Glutamatergic neuron (in vitro differentiated cells): ENCODE measurements around the gene ABCA4. TPM values are rescaled to one million over a fixed set of nuclear protein-coding genes. Genes with fewer than 3 reads are reported as not detected.

Source experiments
- DNase-seq: peaks from one replicate; pipeline ENCODE4 v3.0.0; 2022
- H3K27ac Mint-ChIP-seq: one replicate; pipeline ENCODE4 v1.8.0; 2020; ENCODE audit warnings: mild to moderate bottlenecking, mixed read lengths, inconsistent platforms; ENCODE audit not compliant: unreplicated experiment
- H3K27me3 Mint-ChIP-seq: one replicate; pipeline ENCODE4 v1.8.0; 2020; ENCODE audit warnings: mild to moderate bottlenecking, moderate library complexity, mixed read lengths, inconsistent platforms; ENCODE audit not compliant: unreplicated experiment
- H3K36me3 Mint-ChIP-seq: one replicate; pipeline ENCODE4 v1.8.0; 2020; ENCODE audit warnings: mild to moderate bottlenecking, mixed read lengths, inconsistent platforms; ENCODE audit not compliant: unreplicated experiment
- H3K4me1 Mint-ChIP-seq: one replicate; pipeline ENCODE4 v1.8.0; 2020; ENCODE audit warnings: mild to moderate bottlenecking, low read depth, mixed read lengths, inconsistent platforms; ENCODE audit not compliant: unreplicated experiment
- H3K4me3 Mint-ChIP-seq: one replicate; pipeline ENCODE4 v1.8.0; 2020; ENCODE audit warnings: mild to moderate bottlenecking, mixed read lengths, inconsistent platforms; ENCODE audit not compliant: unreplicated experiment
- H3K9me3 Mint-ChIP-seq: one replicate; pipeline ENCODE4 v1.8.0; 2020; ENCODE audit warnings: mild to moderate bottlenecking, moderate library complexity, mixed read lengths, inconsistent platforms; ENCODE audit not compliant: unreplicated experiment
- CTCF ChIP-seq: fragments of 200-600 bp; sonication (generic); IDR thresholded peaks from one replicate; pipeline ENCODE4 v1.5.0; 2021; ENCODE audit not compliant: partially characterized antibody, unreplicated experiment
- total RNA-seq: library from RNA; stranded (reverse); fragmentation: NEBNext Ultra II Directional; extraction: Animal tissue kit (Norgen Biotek cat#: 25700); gene quantifications from one replicate; pipeline ENCODE4 v1.2.1, GENCODE V29; 2021; ENCODE audit not compliant: unreplicated experiment

Gene ABCA4
- total RNA-seq, 1 donor from 2014 or later = 0.61 TPM

- H3K36me3 Mint-ChIP-seq = no peaks in the 10 kb centered on the region
Observed at GRCh38 chr1:94087193-94087592, 33.8 kb downstream of the ABCA4 start.

GRCh38 chr1:94084547-94084946 is 36.4 kb downstream of the ABCA4 start:
- H3K9me3 Mint-ChIP-seq = no peaks in the 10 kb centered on the region
- H3K27me3 Mint-ChIP-seq = peaks cover 2% of the 10 kb centered on the region
- no peak for TF ChIP-seq CTCF
- no peak overlapping the region for H3K27ac Mint-ChIP-seq
- no peak for DNase-seq
- H3K4me3 Mint-ChIP-seq = no peak overlapping the region
- H3K36me3 Mint-ChIP-seq = no peaks in the 10 kb centered on the region
- H3K4me1 Mint-ChIP-seq = peaks cover 4% of the 10 kb centered on the region

More at GRCh38 chr1:94087193-94087592, 33.8 kb downstream of the ABCA4 start:
- DNase-seq = no peak
- no peak for TF ChIP-seq CTCF
- Mint-ChIP-seq H3K9me3 (no peaks in the 10 kb centered on the region), H3K4me1 (peaks cover 4% of the 10 kb centered on the region), H3K4me3 (no peak overlapping the region), H3K27ac (no peak overlapping the region), H3K27me3 (peaks cover 3% of the 10 kb centered on the region)

GRCh38 chr1:94084085-94084484 is 36.9 kb downstream of the ABCA4 start:
- H3K27me3 Mint-ChIP-seq = peaks cover 2% of the 10 kb centered on the region
- H3K36me3 Mint-ChIP-seq = no peaks in the 10 kb centered on the region
- H3K9me3 Mint-ChIP-seq = no peaks in the 10 kb centered on the region
- peak overlapping the region; percentile 52 for H3K27ac Mint-ChIP-seq
- H3K4me3 Mint-ChIP-seq = no peak overlapping the region
- DNase-seq = no peak
- TF ChIP-seq CTCF = no peak
- peaks cover 7% of the 10 kb centered on the region for H3K4me1 Mint-ChIP-seq

DNA sequence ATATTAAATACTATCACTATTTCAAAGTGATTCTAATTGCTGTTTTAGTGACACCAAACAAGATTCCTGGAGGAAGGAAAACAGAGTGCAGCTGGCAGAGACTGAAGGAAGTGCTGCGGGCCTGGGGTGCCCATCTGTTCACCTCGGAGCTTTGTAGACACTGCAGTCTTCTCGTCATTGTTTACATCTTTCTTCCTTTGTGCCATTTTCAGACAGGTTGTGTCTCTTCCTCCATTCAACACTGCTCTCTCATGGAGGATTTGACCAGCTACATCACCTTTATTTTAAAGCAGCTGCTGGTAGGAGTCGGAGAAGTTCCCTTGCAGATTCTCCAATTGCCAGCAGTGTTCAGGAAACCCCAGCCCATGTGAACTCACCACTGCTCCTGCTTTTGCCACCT is 37.3 kb downstream of the ABCA4 start:
- no peak for TF ChIP-seq CTCF
- peaks cover 7% of the 10 kb centered on the region for H3K4me1 Mint-ChIP-seq
- no peak for DNase-seq
- H3K9me3 Mint-ChIP-seq = no peaks in the 10 kb centered on the region
- peaks cover 2% of the 10 kb centered on the region for H3K27me3 Mint-ChIP-seq
- H3K27ac Mint-ChIP-seq = peak overlapping the region; percentile 52
- H3K36me3 Mint-ChIP-seq = no peaks in the 10 kb centered on the region
- no peak overlapping the region for H3K4me3 Mint-ChIP-seq

- Mint-ChIP-seq H3K4me1 (peaks cover 7% of the 10 kb centered on the region), H3K36me3 (no peaks in the 10 kb centered on the region), H3K27ac (no peak overlapping the region), H3K9me3 (no peaks in the 10 kb centered on the region), H3K4me3 (no peak overlapping the region), H3K27me3 (no peaks in the 10 kb centered on the region)
- no peak for TF ChIP-seq CTCF
- no peak for DNase-seq
Observed at GRCh38 chr1:94081566-94082344, 39.2 kb downstream of the ABCA4 start.
